Activated CD8-positive, alpha-beta memory T cell treated with anti-CD3 and anti-CD28 coated beads for 36 hours (primary cell): ENCODE measurements around the gene ZFAND3. TPM values are rescaled to one million over a fixed set of nuclear protein-coding genes. Genes with fewer than 3 reads are reported as not detected.

ENCODE experiments used
- CTCF ChIA-PET: fragments of 350-600 bp; sonication (Branson Sonifier 250); formaldehyde crosslinking; loops from one replicate; lab custom pipeline; 2021; ENCODE audit warnings: antibody characterized with exemption; lab: Charles Lee
- POLR2A ChIA-PET: fragments of 350-600 bp; sonication (Branson Sonifier 250); formaldehyde crosslinking; loops from one replicate; lab custom pipeline; 2021; ENCODE audit warnings: antibody characterized with exemption; lab: Charles Lee
- total RNA-seq, 2 experiments: library from RNA; stranded (reverse); gene quantifications; one replicate each; pipeline ENCODE4 v1.2.3, GENCODE V29; 2021

ZFAND3 gene, protein sequence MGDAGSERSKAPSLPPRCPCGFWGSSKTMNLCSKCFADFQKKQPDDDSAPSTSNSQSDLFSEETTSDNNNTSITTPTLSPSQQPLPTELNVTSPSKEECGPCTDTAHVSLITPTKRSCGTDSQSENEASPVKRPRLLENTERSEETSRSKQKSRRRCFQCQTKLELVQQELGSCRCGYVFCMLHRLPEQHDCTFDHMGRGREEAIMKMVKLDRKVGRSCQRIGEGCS
- total RNA-seq, result 10 to 100 TPM; 29.3 TPM

DNA sequence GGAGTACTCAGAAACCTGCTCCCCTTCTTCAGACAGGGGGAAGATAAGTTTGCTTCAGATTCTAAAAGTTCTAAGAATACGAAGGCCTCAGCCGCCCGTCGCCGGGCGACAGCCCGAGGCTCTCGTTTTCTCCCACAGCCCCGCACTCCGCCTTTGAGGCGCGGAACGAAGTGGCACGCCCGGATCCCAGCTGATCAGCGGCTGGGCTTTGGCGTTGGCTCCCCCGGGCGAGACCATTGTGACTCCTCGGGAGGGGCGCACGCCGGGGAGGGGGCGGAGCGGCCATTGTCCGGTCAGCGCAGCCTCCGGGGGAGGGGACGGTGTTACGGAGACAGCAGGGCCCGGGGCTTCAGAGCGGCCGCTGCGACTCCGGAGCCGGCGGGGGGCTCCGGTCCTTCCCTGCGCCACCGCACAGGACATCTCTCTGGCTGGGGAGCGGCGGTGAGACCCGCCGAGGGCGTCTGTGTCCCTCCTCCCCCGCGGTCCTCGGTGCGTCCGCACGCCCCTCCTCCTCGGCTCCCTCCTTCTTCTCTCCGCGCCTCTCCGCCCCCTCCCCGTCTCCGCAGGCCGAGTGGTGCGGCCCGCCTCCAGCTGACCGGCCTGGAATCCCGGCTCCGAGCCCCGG is at the start of gene ZFAND3:
Gene ZFAND3 (plus strand): TSS at position 551 of the 625 bp plus-strand sequence. CDS start 219 bp downstream, outside the sequence.
- ChIA-PET CTCF (interaction anchor here (1.2 to 1.3 kb wide), 2 partner anchors 28 to 40 kb away, joined by 3 to 4 read pairs; no protein-coding TSS in a partner anchor), POLR2A (interaction anchor here (0.9 to 1.3 kb wide), 4 partner anchors 8 to 318 kb away, joined by 3 to 6 read pairs (median 4); no protein-coding TSS in a partner anchor)

DNA sequence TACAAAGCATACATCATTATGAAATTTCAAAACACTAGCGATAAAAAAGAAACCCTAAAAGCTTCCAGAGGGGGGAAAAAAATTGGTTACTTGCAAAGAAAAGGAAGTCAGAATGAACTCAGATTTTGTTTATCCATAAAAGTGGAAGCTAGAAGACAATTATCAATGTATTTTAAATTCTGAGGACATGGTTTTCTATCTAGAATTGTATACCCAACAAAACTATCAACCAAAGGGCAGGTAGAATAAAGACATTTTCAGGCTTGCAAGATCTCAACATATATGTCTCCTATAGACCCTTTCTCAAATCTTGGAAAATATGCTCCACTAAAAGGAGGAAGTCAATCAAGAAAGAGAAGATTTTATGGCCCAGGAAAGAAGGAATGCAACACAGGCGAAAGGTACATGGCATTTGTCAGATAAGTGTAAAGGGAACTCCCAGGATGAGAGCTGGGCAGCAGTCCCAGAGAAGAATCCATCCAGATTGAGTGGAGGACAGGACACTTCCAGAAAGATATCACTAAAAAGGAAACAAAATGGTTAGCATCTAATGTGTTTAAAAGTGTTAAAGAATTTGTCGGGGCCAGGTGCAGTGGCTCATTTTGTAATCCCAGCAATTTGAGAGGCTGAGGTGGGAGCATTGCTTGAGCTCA is 45.4 kb upstream of the ZFAND3 start:
- CTCF ChIA-PET, result interaction anchor here (0.7 kb wide), 1 partner anchor 283 kb away, joined by 6 read pairs; no protein-coding TSS in a partner anchor
- POLR2A ChIA-PET, result no interaction called here

DNA sequence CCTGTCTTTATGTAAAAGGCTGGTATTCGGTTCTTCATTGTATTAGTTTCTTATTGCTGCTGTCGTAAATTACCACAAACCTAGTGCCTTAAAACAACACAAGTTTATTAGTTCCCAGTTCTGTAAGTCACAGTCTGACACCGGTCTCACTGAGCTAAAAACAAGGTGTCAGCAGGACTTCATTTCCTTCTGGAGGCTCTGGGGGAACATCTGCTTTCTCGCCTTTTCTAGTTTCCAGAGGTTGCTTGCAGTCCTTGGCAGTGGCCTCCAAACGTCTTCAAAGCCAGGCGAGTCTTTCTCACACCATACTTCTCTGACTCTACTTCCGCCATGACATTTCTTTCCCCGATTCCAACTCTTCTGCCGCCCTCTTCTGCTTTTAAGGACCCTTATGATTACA is 43.0 kb upstream of the ZFAND3 start:
- POLR2A ChIA-PET, result no interaction called here
- CTCF ChIA-PET, result no interaction called here

DNA sequence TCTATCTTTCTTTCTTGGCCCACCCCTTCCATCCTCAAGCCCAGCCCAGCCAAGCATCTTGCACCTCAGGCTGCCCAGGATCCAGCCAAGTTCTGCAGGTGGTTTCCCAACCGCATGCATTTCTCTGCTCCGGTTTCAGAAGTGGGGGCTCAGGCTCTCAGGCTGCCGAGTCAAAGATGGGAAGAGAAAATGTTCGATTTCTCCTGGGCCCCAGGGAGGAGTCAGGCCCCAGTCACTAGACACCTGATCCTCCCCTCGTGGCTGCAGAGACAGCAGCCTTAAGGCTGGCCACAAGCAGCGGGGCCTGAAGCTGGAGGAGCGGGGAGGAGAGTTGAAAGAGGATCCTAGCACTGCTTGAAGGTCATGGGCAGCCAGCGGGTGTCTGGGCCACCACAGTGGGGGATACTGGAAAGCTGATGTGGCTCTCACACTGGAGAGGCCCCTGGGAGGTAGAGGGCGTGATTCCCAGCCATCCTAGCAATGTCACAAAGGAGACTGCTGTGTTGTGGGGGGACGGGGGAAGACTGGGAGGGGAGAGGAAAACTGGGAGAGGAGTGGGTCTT is 42.2 kb upstream of the ZFAND3 start:
- ChIA-PET POLR2A (no interaction called here), CTCF (no interaction called here)

DNA sequence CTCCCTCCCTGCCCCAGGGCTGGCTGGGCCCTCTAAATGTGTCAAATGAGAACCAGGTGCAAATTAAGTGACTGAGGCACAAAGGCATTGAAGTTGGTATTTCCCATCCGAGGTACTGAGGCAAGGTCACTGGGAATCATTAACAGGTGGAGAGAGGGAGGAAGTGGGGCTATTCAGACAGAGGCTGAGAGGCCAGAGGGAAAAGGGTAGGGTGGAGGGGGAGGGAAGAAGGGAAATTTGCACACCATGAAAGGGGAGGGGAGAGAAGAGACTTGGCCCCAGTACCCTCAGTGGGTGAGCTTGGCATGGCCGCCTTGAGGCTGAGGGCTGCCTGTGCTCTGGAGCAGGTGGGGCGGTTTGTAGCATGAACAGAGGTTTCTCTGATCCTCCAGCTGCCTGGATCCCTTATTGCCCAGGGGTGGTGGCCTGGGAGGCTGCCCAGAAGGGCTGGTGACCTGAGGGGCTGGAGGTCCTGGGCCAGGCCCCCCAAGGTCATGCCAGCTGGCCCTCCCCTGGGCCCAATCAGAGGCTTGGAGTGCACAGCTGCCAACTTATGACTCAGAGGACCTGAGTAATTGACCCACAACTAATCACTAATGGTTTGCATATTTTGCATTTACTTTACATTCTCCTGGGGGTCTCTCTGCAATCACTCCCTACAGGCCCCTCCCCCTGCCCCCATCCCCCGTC is 40.3 kb upstream of the ZFAND3 start:
- CTCF ChIA-PET, result no interaction called here
- POLR2A ChIA-PET, result no interaction called here

DNA sequence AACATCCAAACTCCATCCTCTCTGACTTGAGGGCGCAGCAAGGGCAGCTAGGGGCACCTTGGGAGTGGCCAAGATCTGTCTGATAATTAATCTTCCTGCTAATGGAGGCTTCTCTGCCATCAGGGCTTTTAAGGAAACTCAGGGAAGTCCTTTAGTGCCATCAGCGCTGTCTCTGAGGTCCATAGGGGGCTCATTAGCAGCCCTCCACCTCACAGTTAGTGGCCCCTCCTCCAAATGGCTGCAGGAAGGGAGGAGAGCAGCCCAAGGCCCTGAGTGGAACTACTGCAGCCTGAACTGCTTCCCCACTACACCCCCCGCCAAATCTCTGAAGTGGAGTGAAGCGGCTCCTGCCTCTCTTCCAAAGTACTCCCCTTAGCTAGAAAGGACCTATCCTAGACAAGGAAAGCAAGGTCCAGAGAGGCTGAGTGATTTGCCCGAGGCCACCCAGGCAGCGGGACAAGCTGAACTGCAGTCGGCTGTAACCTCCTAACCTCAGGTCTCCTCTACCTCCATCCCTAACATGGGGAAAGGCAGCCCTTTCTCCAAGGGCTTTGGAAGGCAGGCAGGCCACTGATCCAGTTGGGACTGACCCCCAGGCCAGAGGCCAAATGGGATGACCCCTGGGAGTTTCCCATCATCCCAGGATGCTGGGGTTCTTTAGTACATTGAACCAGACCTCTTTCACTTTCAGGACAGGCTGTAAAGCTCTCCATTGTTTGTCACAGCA is 39.5 kb upstream of the ZFAND3 start:
- ChIA-PET CTCF (no interaction called here), POLR2A (no interaction called here)

DNA sequence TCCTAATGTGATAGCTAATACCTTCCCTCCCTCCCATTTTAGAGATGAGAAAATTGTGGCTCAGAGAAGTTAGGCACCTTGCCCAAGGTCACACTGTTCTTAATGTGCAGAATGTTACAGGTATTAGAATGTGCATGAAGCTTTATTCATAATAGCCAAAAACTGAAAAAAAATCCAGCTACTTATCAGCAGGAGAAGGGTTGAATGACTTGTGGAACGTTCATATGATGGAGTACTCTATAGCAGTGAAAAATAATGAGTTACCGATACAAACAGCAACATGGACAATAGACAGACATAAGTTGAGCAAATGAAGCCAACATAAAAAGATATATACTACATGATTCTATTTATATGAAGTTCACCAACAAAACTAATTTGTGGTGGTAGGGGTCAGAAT is 37.7 kb upstream of the ZFAND3 start:
- CTCF ChIA-PET, result interaction anchor here (1.0 kb wide), 1 partner anchor 94 kb away, joined by 3 read pairs; no protein-coding TSS in a partner anchor
- POLR2A ChIA-PET, result no interaction called here

DNA sequence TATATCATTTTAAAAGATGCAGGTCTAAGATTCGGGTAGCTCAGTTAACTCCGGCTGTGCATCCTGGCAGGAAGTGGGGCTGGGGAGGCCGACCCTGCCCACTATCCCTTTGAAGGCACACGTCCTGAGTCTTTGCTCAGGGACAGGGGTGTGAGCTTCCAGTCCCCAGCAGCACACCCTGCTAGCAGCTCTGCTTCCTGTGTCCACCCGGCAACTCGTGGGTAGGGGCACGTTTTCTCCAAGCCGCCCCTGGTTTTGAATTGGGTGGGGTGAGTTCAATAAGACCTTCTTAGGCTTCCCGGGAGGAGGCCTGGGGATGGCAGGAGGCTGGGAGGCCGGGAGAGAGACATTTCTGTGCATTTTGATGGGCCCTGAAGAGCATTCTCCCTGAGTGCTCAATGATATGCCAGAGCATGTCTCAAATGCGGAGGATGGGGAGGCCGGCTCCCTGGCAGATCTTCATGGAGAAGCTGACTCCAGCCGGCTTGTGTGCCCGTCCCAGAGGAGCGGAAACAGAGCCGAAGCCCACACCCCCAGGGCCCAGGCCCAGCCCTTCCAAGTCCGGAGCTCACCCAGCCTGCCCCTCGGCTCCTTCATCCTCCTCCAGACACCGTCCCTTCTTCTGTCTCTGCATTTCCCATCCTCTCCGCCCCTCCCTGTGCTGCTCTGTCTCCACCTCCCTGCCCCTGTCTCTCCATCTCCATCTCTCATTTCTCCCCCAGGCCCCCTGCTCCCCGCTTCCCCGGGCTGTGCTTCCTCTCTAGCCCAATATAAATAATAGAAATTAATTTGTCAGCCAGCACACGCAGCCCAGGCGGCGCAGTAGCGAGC is 36.3 kb upstream of the ZFAND3 start:
- ChIA-PET POLR2A (interaction anchor here (1.0 kb wide), 1 partner anchor 36 kb away, joined by 6 read pairs; the partner anchor contains the start of gene ZFAND3), CTCF (interaction anchor here (0.7 to 1.7 kb wide), 5 partner anchors 8 to 643 kb away, joined by 3 to 8 read pairs (median 3); no protein-coding TSS in a partner anchor)

DNA sequence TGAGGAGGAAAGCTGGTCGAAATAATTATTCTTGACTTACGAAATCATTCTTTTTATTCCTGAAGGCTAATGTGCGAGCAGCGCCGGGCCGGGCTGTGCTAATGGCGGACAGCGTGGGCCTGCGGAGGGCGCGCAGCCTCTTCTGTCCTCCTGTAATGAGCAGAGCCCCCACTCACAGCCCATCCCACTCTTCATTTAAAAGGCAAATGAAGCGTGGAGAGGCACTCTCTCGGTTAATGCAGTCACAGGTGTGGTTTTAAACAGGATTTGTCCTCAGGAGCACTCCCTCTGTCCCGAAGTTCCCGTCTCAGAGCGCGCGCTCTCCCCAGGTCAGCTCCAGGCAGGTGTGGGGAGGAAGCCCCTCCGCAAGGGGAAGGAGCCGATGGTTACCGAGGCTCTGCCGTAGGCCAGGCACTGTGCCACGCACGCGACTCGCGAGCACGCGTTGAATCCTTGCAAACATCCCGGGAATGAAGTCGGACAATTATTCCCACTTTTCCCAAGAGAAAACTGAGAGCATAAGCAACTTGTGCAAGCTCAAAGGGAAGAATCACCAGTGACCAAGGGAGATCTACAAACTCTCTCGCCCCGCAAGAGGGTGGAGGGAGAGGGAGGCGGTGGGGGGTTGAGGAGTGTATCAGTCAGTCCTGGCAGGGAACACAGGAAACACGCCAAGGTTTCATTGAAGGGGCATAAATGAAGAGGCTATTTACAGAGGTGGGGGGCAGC is 35.5 kb upstream of the ZFAND3 start:
- ChIA-PET CTCF (interaction anchor here (1.0 to 1.7 kb wide), 3 partner anchors 7 to 24 kb away, joined by 3 to 8 read pairs (median 3); no protein-coding TSS in a partner anchor), POLR2A (no interaction called here)

DNA sequence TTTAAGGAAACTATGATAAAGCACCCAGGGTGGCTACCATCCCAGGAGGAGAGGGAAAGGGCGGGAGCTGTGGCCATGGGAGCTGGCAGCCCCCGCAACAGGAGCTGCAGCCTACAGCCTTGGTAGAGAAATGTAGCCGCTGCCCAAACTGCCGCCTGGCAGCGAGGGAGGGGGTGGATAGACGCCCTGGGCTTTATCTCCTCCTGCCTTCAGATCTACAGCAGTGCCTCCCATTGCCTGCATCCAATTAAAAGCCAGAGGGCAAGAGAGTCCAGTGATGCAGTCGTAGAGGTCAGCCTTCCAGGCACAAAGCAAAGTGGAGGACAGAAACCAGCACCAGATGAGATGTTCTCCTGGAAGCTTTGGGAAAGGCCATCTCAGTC is 35.0 kb upstream of the ZFAND3 start:
- ChIA-PET POLR2A (no interaction called here), CTCF (interaction anchor here (1.0 to 1.5 kb wide), 2 partner anchors 8 to 23 kb away, joined by 3 read pairs; no protein-coding TSS in a partner anchor)

DNA sequence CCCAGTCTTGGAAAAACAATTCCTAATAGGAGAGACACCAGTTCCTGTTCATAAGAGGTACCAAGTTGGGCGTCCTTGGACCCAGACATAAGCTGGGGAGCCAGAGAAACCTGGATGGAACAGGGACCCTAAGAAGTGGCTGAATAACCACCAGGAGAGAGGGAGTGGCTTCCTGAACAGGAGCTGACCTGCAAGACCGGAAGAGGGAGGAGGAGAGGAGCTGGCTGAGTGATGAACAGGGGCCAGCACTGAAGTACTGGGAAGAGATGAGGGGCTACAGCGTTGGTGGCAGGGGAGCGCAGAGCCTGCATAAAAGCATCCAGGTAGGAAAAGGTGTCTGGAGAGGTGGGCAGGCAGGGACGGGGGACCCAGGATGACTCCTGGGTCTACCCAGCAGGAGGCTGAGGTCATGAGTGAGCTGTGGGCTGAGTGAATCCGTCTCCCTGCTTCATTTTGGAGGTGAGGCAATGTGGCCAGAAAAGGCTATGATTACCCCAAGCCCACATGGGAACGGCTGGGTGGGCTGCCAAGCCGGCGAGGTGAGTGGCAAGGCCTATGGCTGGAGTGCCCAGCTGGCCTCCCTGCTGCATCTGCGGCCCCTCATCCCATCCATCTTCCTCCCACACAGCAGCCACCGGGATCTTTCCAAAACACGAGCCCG is 34.4 kb upstream of the ZFAND3 start:
- ChIA-PET POLR2A (no interaction called here), CTCF (interaction anchor here (1.5 kb wide), 1 partner anchor 8 kb away, joined by 3 read pairs; no protein-coding TSS in a partner anchor)

DNA sequence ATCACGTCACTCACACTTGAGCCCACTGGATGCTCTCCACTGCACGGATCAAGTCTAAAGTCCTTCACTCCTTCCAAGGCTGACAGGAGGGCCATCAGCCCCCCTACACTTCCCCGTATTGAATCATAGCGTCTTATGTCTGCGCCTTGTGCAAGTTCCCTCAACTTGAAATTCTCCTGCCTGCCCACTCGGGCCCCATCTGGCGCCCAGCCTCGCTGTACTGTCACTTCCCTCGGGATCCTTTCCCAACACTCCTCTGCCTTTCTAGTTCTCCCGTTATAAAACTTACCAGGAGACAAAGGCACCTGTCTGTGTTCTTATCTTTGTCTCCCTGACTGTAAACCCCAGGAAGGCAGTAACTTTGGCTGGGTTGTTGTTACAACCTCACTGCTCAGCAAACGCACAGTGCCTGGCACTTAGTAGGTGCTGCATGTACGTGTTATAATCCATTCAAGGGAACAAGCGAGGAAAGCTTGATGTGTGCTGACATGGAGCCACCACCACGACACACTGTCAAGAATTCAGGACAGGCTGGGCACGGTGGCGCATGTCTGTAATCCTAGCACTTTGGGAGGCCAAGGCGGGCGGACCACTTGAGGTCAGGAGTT is 33.8 kb upstream of the ZFAND3 start:
- CTCF ChIA-PET, result no interaction called here
- POLR2A ChIA-PET, result no interaction called here

DNA sequence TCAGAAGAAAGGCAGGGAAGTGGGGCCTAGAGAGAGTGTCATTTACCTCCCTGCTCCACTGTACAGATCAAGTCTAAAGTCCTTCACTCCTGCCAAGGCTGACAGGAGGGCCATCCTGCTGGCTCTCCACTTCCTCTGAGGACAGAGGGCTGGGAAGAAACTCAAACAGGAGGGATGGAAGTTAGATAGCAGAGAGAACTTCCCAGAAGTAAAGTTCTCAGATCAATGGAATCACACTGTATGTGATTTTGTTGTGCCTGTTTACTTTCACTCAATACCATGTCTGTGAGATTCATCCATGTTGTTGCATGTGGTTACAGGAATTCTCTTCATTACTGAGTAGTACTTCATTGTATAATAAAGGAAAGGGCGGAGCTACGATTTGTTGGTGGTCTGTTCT is 32.3 kb upstream of the ZFAND3 start:
- POLR2A ChIA-PET, result no interaction called here
- CTCF ChIA-PET, result no interaction called here

DNA sequence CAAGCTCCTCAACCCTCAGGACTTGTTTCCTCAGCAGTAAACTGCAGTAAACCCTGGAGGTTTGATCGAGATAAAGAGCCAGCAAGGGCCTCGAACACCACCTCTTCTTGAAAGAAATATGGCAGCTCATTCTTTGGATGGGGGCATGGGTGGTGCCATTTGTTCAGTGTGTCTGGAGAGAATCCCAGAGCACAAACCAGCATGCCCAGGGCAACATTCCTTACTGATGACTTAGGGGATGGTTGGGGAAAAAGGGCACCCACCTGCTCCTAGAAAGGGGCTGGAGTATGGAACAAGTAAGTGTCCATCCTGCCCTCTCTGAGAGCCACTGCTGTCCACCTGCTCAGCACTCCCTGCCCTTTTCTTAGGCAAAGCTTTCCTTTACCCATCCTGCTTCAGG is 31.3 kb upstream of the ZFAND3 start:
- CTCF ChIA-PET, result no interaction called here
- POLR2A ChIA-PET, result no interaction called here

DNA sequence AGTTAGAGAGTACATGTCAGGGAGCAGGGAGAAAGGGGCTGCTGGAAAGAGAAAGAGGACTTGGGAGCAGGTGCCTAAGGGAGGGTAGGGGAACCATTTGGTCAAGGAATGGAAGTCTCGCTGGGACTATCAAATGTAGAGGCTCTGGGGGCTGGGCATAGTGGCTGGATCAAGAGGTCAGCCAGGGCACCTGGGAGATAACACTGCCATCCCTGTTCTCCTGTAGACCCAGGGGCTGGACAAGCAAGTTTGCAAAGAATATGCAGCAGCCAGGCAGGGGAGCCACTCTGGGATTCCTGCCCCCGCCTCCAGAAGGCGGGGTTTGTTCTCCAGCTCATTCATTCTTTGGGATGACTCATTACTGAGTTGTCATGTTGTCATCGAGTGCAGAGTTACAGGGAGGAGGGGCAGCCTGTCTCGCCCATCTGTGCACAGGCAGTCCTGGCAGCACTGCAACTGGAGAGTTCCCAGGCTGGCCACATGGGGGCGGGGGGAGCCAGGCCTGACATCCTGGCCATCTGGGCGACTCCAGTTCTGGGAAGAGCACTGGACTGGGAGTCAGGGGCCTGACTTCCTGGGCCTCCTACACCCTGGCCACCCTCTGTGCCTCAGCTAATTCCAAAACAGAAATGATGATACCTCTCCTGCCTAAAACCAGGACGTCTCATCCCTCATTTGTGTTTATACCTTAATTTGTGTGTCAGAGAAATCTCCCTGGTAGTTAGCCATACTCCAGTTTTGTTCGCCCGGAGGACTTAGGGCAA is 28.2 kb upstream of the ZFAND3 start:
- POLR2A ChIA-PET, result no interaction called here

More for the DNA sequence above, 28.2 kb upstream of the ZFAND3 start:
- CTCF ChIA-PET, result interaction anchor here (0.6 to 1.7 kb wide), 9 partner anchors 8 to 253 kb away, joined by 3 to 8 read pairs (median 4); no protein-coding TSS in a partner anchor
